Gastrocnemius medialis (tissue), 4 donors: ENCODE results near the gene ZDHHC6. TPM values are rescaled to one million over a fixed set of nuclear protein-coding genes. Genes with fewer than 3 reads are reported as not detected.

ENCODE experiments used
- ATAC-seq, 2 donors: fragments of 150-250 bp; one replicate each; pipeline ENCODE4 v1.9.1; 2016
- DNase-seq, 2 donors: peaks; one replicate each; pipeline ENCODE4 v3.0.0-alpha.2; 2019
- H3K27ac ChIP-seq, 4 donors: fragments of 200-600 bp; sonication (generic); 1 replicate in 1 of 4; 2 replicates in 3 of 4; pipeline ENCODE4 v1.5.1; 2016 to 2018; ENCODE audit warnings: mild to moderate bottlenecking in 2 of 4, moderate library complexity in 1 of 4
- H3K27me3 ChIP-seq, 3 donors: fragments of 200-600 bp; sonication (generic) in 2 of 3; 1 replicate in 1 of 3; 2 replicates in 2 of 3; pipeline versions ENCODE4 v1.5.1 to v1.6.0; 2016 to 2019; ENCODE audit warnings: mild to moderate bottlenecking in 1 of 3, moderate library complexity in 1 of 3
- H3K36me3 ChIP-seq, 2 donors: fragments of 200-600 bp; sonication (generic) in 1 of 2; one replicate each; pipeline ENCODE4 v1.5.1; 2017 to 2018
- H3K4me1 ChIP-seq, 2 donors: fragments of 200-600 bp; sonication (generic) in 1 of 2; one replicate each; pipeline ENCODE4 v1.5.1; 2016 to 2017; ENCODE audit warnings: mild to moderate bottlenecking in 2 of 2
- H3K4me3 ChIP-seq, 4 donors: fragments of 200-600 bp; sonication (generic) in 3 of 4; 1 replicate in 1 of 4; 2 replicates in 3 of 4; pipeline ENCODE4 v1.5.1; 2016 to 2019; ENCODE audit warnings: mild to moderate bottlenecking in 2 of 4
- H3K9me3 ChIP-seq, 3 donors: fragments of 200-600 bp; sonication (generic) in 2 of 3; 1 replicate in 1 of 3; 2 replicates in 2 of 3; pipeline ENCODE4 v1.5.1; 2016 to 2019
- CTCF ChIP-seq, 5 experiments: fragments of 450-650 bp in 3 of 5; fragments of 200-600 bp in 2 of 5; sonication (generic) in 2 of 5; IDR thresholded peaks in 4 of 5; conservative IDR thresholded peaks in 1 of 5; 1 replicate in 4 of 5; 2 replicates in 1 of 5; pipeline ENCODE4 v1.5.1; 2016 to 2019; ENCODE audit warnings: antibody characterized with exemption in 5 of 5, mild to moderate bottlenecking in 3 of 5, moderate library complexity in 3 of 5
- POLR2A ChIP-seq, 2 donors: fragments of 450-650 bp; IDR thresholded peaks; one replicate each; pipeline ENCODE4 v1.6.1; 2017; ENCODE audit warnings: antibody characterized with exemption in 2 of 2, mild to moderate bottlenecking in 2 of 2, moderate library complexity in 2 of 2
- in situ Hi-C, 4 donors: fragments of 200-750 bp; cut with MboI; loops; one replicate each; pipeline versions ENCODE4 v1.15.0 to v1.8.0; 2017; ENCODE audit warnings: low sequenced_read_pairs in 4 of 4
- intact Hi-C: fragments of 100-400 bp; cut with DNase I; formaldehyde crosslinking; loops from one replicate; pipeline ENCODE4 v1.15.1; 2023; ENCODE audit warnings: low total_unique reads
- total RNA-seq, 4 donors: library from RNA; depleted of rRNA; stranded (reverse); fragments of >200 nt; gene quantifications; one replicate each; pipeline versions ENCODE4 v1.1.0 to v1.2.3, GENCODE V29; 2016

ZDHHC6 gene
- total RNA-seq, 4 donors from 2014 or later: 7.4 to 11.7 (median 9.7) TPM

DNA sequence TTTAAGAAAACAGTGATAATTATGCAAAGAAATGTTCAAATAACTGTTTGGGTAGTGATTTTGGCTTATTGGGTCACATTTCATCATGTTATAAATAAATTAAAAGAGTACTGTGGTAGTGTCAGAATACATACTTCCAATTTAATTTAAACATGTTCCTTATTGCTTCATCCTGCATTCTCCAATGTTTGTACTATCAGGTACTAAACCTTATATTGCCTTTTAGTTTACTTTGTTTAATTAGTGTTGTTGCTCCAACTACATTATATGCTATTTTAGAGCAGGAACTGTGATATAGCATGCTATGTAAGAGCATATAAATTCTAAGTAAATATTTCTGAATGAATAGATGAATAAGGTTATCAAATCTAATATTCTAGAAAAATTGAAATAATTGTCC, 41.2 kb upstream of the ZDHHC6 start:
- Histone ChIP-seq H3K36me3 (no peaks in the 10 kb centered on the region), H3K4me1 (peaks cover 9 to 12% of the 10 kb centered on the region in 2 donors), H3K27ac (no peak overlapping the region), H3K4me3 (no peak overlapping the region), H3K9me3 (no peaks in the 10 kb centered on the region), H3K27me3 (no peaks in the 10 kb centered on the region)
- no peak for ATAC-seq
- intact Hi-C loops: no loop called here
- in situ Hi-C loops: no loop called here
- DNase-seq: no peak
- TF ChIP-seq POLR2A (IDR thresholded peaks at IDR 0.05) (no peak), CTCF (IDR thresholded peaks at IDR 0.05 in 4 of 5, conservative IDR thresholded peaks at IDR 0.05 in 1 of 5) (no peak)

DNA sequence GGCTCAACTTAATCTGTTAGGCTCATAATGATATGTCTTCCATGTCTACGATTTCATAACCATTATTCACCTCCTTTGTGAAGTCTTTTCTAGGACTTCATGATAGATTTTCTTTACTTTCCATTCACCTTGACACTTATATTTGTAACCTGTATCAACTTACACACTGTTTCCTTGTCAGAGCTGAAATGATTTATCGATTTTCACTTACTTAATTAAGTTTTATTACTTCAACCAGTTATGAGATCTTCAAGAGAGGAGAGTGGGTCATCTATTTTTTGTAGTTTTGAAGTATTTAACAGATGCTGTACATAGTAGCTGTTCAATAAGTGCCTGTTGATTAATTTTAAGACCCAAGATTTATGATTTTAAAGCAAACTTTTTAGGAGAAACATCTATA, 37.7 kb upstream of the ZDHHC6 start:
- no peak overlapping the region for H3K4me3 ChIP-seq
- TF ChIP-seq POLR2A (IDR thresholded peaks at IDR 0.05) (no peak), CTCF (IDR thresholded peaks at IDR 0.05 in 4 of 5, conservative IDR thresholded peaks at IDR 0.05 in 1 of 5) (no peak)
- in situ Hi-C loops (no loop called here), intact Hi-C loops (no loop called here)
- ATAC-seq (no peak), DNase-seq (no peak)
- H3K27me3 ChIP-seq: no peaks in the 10 kb centered on the region
- H3K36me3 ChIP-seq: no peaks in the 10 kb centered on the region
- H3K9me3 ChIP-seq: no peaks in the 10 kb centered on the region
- H3K27ac ChIP-seq: no peak overlapping the region
- no peaks in the 10 kb centered on the region for H3K4me1 ChIP-seq

- DNase-seq (no peak), ATAC-seq (no peak)
- no peaks in the 10 kb centered on the region for H3K9me3 ChIP-seq
- no peak overlapping the region for H3K4me3 ChIP-seq
- intact Hi-C loops (no loop called here), in situ Hi-C loops (no loop called here)
- H3K4me1 ChIP-seq: no peaks in the 10 kb centered on the region
- H3K36me3 ChIP-seq: no peaks in the 10 kb centered on the region
- TF ChIP-seq POLR2A (IDR thresholded peaks at IDR 0.05) (no peak), CTCF (IDR thresholded peaks at IDR 0.05 in 4 of 5, conservative IDR thresholded peaks at IDR 0.05 in 1 of 5) (no peak)
- H3K27me3 ChIP-seq: no peaks in the 10 kb centered on the region
- no peak overlapping the region for H3K27ac ChIP-seq
These were observed 34.9 kb upstream of the ZDHHC6 start for GRCh38 chr10:112481602-112482001.

- in situ Hi-C loops (no loop called here), intact Hi-C loops (no loop called here)
- Histone ChIP-seq H3K27me3 (no peaks in the 10 kb centered on the region), H3K9me3 (no peaks in the 10 kb centered on the region), H3K4me1 (no peaks in the 10 kb centered on the region), H3K27ac (no peak overlapping the region), H3K36me3 (no peaks in the 10 kb centered on the region), H3K4me3 (no peak overlapping the region)
- TF ChIP-seq CTCF (IDR thresholded peaks at IDR 0.05 in 4 of 5, conservative IDR thresholded peaks at IDR 0.05 in 1 of 5) (no peak), POLR2A (IDR thresholded peaks at IDR 0.05) (no peak)
- ATAC-seq: no peak
- DNase-seq: no peak
These were observed 29.0 kb upstream of the ZDHHC6 start for GRCh38 chr10:112475575-112476218.
